SU-DHL-6 (cell line): Measurements from ENCODE around the gene NOX5.

Experiments
- H2AFZ ChIP-seq: fragments of 200-600 bp; sonication (generic); 2 replicates; pipeline ENCODE4 v1.6.1; 2014; ENCODE audit warnings: low read depth, mild to moderate bottlenecking, moderate library complexity, mixed read lengths, antibody characterized with exemption, low read length; ENCODE audit not compliant: severe bottlenecking
- H3F3A ChIP-seq: fragments of 200-600 bp; shearing (Covaris generic); 2 replicates; pipeline ENCODE4 v1.6.0; 2016; ENCODE audit warnings: antibody characterized with exemption, mild to moderate bottlenecking; ENCODE audit not compliant: insufficient read depth
- H3K27ac ChIP-seq: fragments of 200-600 bp; sonication (generic); 2 replicates; pipeline ENCODE4 v1.5.1; 2016; ENCODE audit warnings: low read depth, mild to moderate bottlenecking, low read length, moderate library complexity, mixed read lengths
- H3K27me3 ChIP-seq: fragments of 200-600 bp; sonication (generic), shearing (Covaris generic); 2 replicates; pipeline ENCODE4 v1.6.0; 2014; ENCODE audit warnings: mild to moderate bottlenecking, low read length
- H3K36me3 ChIP-seq: fragments of 200-600 bp; sonication (generic); 2 replicates; pipeline ENCODE4 v1.6.1; 2014; ENCODE audit warnings: mild to moderate bottlenecking, low read length, mixed read lengths
- H3K4me2 ChIP-seq: fragments of 300-600, 200-600 bp; shearing (Covaris generic), sonication (generic); 2 replicates; pipeline ENCODE4 v1.6.0; 2014; ENCODE audit warnings: low read length, low read depth, mild to moderate bottlenecking; ENCODE audit not compliant: poor library complexity, severe bottlenecking
- H3K4me3 ChIP-seq: fragments of 200-600 bp; sonication (generic); 2 replicates; pipeline ENCODE4 v1.5.1; 2014; ENCODE audit warnings: antibody characterized with exemption, low read length, mild to moderate bottlenecking, mixed read lengths; ENCODE audit not compliant: insufficient read depth, poor library complexity, severe bottlenecking
- H3K79me2 ChIP-seq: fragments of 200-600 bp; sonication (generic); 2 replicates; pipeline ENCODE4 v1.6.1; 2014; ENCODE audit warnings: mild to moderate bottlenecking, low read length, moderate library complexity; ENCODE audit not compliant: insufficient read depth
- H3K9ac ChIP-seq: fragments of 200-600 bp; sonication (generic); 2 replicates; pipeline ENCODE4 v1.7.0; 2014; ENCODE audit warnings: mild to moderate bottlenecking, low read length
- H3K9me2 ChIP-seq: fragments of 200-600 bp; sonication (generic); replicated peaks from 2 replicates; pipeline ENCODE4 v1.6.1; 2014; ENCODE audit warnings: low read length; ENCODE audit not compliant: insufficient read depth
- H3K9me3 ChIP-seq: fragments of 200-600 bp; sonication (generic); 2 replicates; pipeline ENCODE4 v1.6.1; 2014; ENCODE audit warnings: low read length, mixed read lengths; ENCODE audit not compliant: insufficient read depth
- H4K20me1 ChIP-seq: fragments of 200-600 bp; sonication (generic); 2 replicates; pipeline ENCODE4 v1.6.1; 2014; ENCODE audit warnings: low read depth, mild to moderate bottlenecking, antibody characterized with exemption, low read length, moderate library complexity, mixed read lengths
- EZH2phosphoT487 ChIP-seq: fragments of 200-600 bp; sonication (generic), shearing (Covaris generic); conservative IDR thresholded peaks from 2 replicates; pipeline ENCODE4 v1.6.1; 2018; ENCODE audit warnings: mild to moderate bottlenecking, antibody characterized with exemption, low read length, moderate library complexity, mixed read lengths
- TF ChIP-seq, protein P1 (sequence below): fragments of 200-600 bp; sonication (generic); IDR thresholded peaks from one replicate; pipeline ENCODE4 v1.5.1; 2017; ENCODE audit warnings: antibody characterized with exemption, mild to moderate bottlenecking, low read length, moderate library complexity; ENCODE audit not compliant: insufficient read depth, poor library complexity, severe bottlenecking

The NOX5 gene

DNA sequence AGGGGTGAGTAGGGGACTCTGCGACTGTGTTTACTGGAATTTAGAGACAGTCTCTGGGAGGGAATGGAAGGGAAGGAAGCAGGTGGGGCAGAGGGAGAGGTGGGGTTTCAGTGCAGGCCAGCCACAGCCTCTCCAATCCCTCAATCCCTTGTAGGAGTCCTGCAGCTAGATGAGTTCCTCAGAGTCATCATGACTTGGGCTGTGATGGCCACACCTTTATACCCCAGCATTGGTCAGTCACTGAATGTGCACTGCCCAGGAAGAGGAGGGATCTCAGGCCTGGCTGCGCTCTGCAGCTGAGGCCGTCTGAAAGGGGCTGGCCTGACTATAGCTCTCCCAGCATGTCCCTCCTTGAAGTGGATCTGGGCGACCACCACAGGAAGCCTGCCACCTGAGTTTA, 78.6 kb downstream of the NOX5 start:
- Histone ChIP-seq H3K9ac (no peak overlapping the region), H3K4me3 (no peak overlapping the region)

DNA sequence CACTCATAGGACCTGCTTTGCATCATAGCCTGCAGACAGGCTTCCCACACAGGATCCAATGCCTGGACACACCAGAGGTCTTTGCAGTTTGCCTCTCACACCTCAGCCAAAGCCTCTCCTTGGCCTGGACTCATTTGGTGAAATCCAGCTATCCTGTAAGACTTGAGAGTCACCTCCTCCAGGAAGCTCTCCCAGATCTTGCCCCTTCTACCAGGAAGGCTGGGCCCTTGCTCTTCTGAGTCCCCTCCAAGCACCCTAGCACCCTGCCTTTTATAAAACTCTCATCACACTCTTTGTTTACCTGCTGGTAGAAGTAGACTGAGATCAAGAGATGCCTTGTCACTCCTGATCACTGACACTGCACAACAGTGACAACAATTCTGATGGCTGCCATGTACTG, 79.1 kb downstream of the NOX5 start:
- no peaks in the 10 kb centered on the region for H3K27me3 ChIP-seq

More for the DNA sequence above, 78.6 kb downstream of the NOX5 start:
- H3K9me3 ChIP-seq: no peaks in the 10 kb centered on the region
- H4K20me1 ChIP-seq: no peaks in the 10 kb centered on the region
- H3K4me2 ChIP-seq: no peak overlapping the region
- H3F3A ChIP-seq: no peaks in the 10 kb centered on the region
- no peak overlapping the region for H3K27ac ChIP-seq
- H3K36me3 ChIP-seq: no peaks in the 10 kb centered on the region
- no peaks in the 10 kb centered on the region for H3K27me3 ChIP-seq
- H3K9me2 ChIP-seq: no peaks in the 10 kb centered on the region
- no peaks in the 10 kb centered on the region for H3K79me2 ChIP-seq
- H2AFZ ChIP-seq: no peak overlapping the region
- TF ChIP-seq EZH2phosphoT487: no peak
- TF ChIP-seq, protein P1, sequence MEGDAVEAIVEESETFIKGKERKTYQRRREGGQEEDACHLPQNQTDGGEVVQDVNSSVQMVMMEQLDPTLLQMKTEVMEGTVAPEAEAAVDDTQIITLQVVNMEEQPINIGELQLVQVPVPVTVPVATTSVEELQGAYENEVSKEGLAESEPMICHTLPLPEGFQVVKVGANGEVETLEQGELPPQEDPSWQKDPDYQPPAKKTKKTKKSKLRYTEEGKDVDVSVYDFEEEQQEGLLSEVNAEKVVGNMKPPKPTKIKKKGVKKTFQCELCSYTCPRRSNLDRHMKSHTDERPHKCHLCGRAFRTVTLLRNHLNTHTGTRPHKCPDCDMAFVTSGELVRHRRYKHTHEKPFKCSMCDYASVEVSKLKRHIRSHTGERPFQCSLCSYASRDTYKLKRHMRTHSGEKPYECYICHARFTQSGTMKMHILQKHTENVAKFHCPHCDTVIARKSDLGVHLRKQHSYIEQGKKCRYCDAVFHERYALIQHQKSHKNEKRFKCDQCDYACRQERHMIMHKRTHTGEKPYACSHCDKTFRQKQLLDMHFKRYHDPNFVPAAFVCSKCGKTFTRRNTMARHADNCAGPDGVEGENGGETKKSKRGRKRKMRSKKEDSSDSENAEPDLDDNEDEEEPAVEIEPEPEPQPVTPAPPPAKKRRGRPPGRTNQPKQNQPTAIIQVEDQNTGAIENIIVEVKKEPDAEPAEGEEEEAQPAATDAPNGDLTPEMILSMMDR: no peak

DNA sequence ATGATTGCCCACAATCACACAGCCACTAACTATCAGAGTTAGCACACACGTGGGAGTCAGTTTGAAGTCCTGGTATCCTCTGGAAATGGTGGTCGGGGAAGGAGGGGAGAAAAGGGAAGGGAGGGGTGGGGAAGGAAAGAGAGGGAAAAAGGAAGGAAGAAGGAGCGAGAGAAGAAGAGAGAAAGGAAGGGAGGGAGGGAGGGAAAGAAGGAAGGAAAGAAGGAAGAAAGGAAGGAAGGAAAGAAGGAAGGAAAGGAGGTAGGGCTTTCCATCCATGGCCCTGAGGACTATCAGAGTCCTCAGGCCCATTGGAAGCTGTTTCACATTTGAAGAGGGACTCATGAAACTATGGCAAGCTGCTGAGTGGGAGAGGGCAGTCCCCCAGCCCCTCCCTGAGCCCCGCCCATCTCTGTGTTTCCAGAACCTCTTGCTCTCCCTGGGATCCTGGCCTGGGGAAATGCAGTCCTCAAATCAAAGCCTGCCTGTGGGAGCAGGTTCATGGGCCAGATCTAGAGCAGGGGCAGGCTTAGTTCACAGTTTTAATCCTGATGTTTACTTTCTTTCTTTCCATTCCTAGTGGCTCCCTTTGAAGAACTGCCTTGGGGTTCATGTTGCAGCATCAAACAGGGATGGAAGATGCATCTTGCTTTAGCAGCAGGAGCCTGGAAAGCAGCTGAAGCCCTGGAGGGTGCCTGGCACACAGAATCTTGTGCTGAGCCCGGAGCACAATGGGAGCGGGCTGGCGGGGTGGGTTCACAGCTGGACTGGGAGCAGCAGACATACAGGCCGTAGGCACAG, 79.8 kb downstream of the NOX5 start:
- Histone ChIP-seq H3K9me2 (no peaks in the 10 kb centered on the region), H4K20me1 (no peaks in the 10 kb centered on the region), H3K4me3 (no peak overlapping the region), H3F3A (no peaks in the 10 kb centered on the region), H3K27ac (no peak overlapping the region), H3K9ac (no peak overlapping the region), H3K27me3 (no peaks in the 10 kb centered on the region), H3K4me2 (no peak overlapping the region), H2AFZ (no peak overlapping the region), H3K36me3 (no peaks in the 10 kb centered on the region), H3K79me2 (no peaks in the 10 kb centered on the region), H3K9me3 (no peaks in the 10 kb centered on the region)
- TF ChIP-seq, protein P1: no peak
- no peak for TF ChIP-seq EZH2phosphoT487

More for the DNA sequence above, 79.1 kb downstream of the NOX5 start:
- H3K4me2 ChIP-seq: no peak overlapping the region
- no peaks in the 10 kb centered on the region for H3K79me2 ChIP-seq
- no peaks in the 10 kb centered on the region for H3F3A ChIP-seq
- no peaks in the 10 kb centered on the region for H3K9me3 ChIP-seq
- no peaks in the 10 kb centered on the region for H4K20me1 ChIP-seq
- no peak overlapping the region for H2AFZ ChIP-seq
- no peaks in the 10 kb centered on the region for H3K36me3 ChIP-seq
- TF ChIP-seq EZH2phosphoT487: no peak
- TF ChIP-seq, protein P1: no peak
- no peak overlapping the region for H3K9ac ChIP-seq
- no peaks in the 10 kb centered on the region for H3K9me2 ChIP-seq
- no peak overlapping the region for H3K27ac ChIP-seq
- no peak overlapping the region for H3K4me3 ChIP-seq
